Activated CD4-positive, alpha-beta T cell treated with anti-CD3 and anti-CD28 coated beads, Interleukin-2, amount 50 U/mL, for 48 hours (primary cell): ENCODE data around the gene FMN1.

ENCODE experiments used
- DNase-seq, 2 experiments: peaks; one replicate each; pipeline ENCODE4 v3.0.0-alpha.2; 2020

Gene FMN1

DNA sequence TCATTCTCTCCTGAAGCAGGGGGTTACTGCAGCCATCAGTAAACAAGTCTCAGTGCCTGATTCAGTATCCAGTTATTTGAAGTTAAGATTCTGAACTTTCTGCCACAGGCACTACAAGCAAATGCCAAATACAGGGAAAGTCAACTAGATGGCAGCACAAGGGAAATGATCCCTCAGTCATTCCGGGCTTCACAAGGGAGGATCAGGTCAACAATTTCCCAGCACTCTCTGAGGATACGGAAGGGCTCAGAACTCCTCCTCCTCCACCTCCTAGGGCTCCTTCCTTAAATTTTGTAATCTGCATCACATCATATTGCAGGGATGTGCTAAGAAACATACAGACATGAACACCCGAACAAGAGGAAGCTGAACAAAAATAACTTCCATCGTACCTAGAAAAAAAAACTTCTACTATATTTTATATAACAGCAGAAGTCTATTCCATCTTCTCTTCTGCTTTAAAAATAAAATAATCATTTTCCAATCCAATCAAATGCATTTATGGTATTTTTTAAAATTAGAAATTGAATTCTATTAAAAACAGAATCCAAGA lies 187.1 kb downstream of the FMN1 start:
- DNase-seq: no peak

DNA sequence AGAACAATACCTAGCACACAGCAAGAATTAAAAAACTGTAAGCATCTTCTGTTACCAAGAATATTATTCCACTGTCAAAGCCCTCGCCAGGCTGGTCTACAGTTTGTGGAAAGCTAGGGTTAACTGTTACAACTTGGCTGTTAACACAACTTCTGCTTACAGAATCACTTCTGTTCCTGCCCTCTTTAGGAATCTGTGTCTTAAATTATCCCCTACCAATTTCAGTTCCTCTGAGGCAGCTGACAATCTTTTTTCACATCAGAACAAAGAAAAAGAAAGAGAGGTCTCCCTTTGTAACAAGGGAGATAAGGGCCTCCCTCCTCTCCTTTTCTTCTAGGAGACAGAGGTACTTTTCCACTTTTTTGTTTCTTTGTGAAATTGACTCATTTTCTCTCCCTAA lies 188.9 kb downstream of the FMN1 start:
- DNase-seq: no peak

DNA sequence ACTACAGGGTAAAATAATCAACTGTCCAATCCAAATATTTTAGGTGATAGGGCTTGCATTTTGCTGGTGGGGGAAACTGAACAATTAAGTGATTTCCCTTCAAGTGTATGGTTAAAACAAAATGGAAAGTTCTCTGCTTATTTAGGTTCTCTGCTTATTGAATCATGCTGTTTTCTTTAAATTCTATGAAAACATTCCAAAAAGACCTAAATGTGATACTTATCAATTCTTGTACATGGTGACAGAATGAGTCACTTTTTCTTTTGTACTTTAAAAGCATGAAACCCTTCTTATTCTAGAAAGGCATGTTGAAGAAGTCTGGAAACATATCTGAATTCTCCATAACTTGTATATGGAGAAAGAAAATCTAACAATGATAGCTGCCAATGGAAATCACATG lies 192.6 kb downstream of the FMN1 start:
- DNase-seq: no peak

DNA sequence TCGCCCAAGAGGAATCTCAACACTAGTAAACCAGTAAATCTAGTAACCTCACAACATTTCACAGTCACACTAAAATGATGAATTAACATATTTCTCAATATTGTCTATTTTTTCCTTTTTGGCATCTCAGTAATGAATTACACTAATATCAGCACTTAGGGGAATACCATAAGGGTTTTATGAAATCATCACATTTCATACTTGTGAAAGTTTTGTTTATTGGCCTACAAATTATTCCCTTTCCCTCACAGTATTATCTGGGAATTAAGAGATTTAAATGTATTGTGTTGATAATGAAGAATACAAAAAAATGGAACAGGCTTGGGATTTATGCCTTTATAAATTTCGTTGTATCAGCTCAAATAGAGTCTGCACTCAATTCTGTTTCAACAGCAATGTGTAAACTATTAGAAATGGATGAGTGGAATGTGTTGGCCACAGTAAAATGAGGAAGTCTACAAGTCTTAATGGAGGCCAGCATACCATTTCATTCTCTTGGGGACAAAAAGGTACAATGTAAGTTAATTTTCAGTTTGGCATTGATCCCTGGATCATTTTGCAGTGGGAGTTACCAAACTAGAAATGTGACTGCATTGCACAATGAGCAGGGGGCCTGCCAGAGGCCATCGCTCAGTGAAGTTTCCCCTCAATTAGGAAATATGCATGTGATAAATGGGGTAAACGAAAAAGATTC lies 195.4 kb downstream of the FMN1 start:
- no peak for DNase-seq

DNA sequence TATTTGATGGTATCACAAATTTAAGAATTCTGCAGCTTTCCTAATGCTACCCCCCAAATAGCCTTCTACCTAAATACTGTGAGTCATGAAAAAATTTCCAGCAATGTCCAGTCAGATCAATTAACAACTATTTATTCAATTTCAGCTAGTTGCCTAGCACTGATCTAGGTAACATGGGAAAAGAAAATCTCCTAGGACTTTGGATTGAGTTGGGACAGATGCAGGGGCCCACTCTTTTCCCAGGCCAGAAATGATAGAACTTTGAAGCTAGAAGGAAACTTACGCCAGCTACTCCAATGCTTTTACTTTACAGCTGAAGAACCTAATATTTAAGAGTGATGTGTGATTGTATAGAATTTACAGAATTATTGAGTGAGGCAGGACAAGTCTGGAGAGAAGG lies 196.3 kb downstream of the FMN1 start:
- DNase-seq: no peak

DNA sequence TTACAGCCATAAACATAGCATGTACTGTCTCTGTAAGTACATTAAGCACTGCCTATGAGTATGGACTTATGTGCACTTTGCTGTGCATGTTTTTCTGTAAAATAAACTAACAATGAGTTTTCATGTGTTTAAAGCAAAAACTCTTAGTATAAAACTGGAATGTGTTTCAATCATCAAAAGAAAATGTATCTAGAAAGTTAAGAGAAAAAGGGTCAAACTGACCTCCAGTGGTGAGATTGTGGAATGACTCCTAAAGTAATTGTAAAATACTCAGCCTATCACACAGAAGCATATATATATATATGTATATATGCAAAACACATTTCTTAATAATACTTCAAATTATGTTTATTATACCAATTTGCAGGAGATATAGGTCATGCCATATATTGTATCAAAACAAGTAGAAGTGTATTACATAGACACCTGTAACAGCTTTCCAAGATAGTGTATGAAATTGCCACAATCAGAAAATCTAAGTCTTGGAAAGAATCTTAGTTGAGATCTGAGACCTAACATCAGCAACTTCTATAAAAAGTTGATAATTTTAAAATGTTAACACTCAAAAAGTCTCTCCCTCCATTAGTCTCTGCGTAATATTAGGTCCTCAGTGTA lies 199.6 kb downstream of the FMN1 start:
- no peak for DNase-seq

DNA sequence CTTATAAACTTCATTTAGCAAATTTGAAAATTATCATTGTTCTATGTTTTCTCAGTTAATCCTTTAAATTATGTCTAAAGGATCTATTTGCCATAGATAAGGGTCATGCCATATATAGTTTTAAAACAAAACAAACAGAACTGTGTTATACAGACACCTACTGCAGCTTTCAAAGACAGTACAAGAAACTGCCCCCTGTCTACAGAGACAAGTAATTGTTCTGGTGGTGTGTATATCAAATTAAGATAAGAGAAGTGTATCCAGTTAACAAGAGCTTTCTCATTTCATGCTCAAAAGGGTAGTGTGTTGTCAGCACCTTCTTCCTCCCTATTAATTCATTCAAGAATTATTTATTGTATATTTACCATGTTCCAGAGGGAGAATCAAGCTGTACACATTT lies 201.2 kb downstream of the FMN1 start:
- DNase-seq: no peak

DNA sequence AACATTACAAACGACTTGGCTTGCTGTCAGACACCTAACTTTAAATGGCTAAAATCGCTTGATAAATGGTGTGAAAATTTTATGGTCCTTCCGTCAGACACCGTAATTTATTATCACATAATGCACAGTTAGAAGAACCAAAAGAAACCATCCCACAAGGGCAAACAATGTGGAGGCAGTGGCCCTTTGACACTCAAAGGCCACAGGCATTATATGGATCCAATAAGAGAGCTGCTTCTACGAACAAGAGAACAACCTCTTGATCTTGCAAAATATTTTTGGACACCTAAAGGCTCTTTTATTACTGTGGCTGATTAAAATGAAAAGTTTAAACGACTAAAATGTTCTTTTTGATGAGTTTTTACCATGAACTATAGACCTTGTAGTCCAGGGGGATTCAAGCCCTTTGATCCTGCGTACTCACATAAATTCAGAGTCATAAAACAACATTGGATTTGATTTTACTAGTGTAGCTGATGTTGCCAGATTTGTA lies 202.8 kb downstream of the FMN1 start:
- DNase-seq: no peak

DNA sequence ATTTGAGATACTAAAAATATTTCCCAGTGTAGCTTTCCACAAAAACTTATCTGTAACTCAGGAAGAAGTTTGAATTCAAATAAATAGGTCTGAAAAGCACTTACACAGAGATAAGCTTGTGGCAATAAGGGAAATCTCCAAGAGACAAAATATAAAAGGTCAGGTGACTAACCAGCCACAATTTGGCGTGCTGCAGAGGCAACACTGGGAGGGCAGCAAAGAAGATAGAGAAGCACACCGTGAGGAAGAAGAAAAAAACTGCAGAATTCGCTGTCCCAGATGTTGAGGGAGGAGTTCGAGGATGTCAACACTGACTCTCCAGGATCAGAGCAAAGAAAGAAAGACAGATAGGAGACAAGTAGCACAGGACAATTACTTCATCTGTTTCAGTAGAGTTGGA lies 204.4 kb downstream of the FMN1 start:
- DNase-seq: no peak

DNA sequence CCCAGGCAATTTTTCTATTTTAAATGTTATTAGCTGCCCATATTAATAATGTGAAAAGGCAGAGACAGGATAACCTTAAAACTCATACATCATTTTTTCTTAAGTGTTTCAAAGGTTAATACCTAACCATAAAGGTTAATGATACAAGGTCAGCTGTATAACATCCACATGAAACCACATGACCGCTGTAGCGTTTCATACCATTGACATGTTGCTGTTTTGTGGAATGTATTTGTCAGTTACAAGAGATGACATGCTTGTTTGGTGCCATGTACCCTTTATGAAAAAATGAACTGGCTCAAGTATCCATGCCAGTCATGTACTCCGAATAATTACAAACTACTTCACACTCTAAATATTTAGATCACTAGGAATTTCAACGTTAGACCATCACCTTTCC lies 207.4 kb downstream of the FMN1 start:
- DNase-seq: no peak

DNA sequence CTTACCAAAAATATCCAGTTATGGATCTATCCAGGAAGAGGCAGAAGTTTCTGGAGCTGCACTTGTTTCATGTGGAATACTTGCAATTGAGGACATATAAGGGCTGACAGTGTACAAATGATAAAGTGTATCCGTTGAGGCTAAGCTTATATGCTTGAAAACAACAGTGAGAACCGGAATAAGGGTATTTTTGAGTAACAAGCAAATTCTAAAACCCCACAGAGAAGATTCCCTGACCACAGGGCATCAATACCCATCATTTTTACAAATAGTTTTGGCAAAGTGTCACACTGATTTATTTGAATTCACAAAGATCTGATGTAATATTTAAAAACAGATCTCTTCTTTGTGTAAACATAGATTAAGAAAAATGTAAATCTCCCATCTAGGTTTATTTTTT lies 208.4 kb downstream of the FMN1 start:
- no peak for DNase-seq

DNA sequence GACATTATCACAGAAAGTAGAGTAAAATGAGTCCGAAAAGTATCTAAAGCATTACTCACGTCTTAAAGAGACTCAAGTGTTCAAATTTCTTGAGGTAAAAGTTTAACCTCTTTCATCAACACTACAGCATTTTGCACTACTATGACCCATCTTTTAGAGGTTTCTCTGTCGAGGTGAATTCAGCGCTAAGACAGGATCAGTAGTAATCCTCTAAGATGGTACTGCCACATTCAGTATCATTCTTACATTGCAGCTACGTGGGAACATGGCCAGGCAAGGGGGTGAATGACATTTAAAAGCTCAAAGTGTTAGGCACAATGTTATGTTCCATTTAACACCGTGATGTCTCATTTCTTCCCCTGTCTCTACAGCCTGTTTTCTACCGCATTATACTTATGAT lies 210.8 kb downstream of the FMN1 start:
- DNase-seq: no peak

DNA sequence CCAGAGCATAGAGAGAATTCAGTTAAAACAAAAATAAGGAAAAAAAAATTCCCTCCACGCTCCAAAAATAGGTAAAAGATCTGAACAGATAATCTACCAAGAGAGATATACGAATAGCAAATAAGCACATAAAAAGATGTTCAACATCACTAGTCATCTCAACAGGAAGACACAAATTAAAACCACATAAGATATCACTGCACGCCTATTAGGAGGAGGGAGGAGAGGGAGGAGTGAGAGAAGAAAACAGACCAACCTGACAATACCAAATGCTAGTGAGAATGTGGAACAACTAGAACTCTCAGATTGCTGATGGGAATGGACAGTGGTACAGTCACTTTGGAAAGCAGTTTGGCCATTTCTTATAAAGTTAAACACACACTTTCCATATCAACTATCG lies 212.5 kb downstream of the FMN1 start:
- no peak for DNase-seq

DNA sequence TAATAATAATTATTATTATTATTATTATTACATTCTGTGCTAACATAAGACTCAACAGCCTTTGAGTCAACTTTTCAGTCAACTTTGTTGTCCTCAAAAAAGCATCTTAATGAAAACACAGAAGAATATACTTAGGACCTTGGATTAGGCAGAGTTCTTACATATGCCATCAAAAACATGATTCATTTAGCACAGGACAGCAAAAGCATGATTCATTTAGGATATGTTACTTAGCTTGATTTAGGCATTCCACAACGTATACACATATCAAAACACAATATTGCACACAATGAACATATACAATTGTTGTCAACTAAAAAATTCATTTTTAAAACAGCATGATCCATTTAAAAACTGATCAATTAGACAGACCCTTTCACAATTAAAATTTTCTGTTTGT lies 213.0 kb downstream of the FMN1 start:
- DNase-seq: no peak

DNA sequence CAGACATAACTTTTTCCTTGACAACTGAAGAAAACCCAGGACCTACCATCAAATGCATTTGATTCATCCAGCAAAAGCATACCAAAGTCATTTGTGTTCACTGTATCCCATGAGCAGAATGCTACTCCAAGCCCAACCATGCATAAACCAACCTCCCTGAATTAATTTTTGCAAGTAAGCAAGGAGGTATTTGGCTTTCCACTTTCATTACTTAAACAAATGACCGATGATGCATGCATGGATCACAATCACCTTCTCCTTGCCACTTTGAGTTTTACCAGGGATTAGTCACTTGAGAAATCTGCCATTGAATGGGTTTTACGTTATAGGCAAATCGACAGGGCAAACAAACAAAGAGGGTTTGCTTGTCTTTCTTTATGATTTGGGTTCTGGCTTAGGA lies 214.8 kb downstream of the FMN1 start:
- no peak for DNase-seq

DNA sequence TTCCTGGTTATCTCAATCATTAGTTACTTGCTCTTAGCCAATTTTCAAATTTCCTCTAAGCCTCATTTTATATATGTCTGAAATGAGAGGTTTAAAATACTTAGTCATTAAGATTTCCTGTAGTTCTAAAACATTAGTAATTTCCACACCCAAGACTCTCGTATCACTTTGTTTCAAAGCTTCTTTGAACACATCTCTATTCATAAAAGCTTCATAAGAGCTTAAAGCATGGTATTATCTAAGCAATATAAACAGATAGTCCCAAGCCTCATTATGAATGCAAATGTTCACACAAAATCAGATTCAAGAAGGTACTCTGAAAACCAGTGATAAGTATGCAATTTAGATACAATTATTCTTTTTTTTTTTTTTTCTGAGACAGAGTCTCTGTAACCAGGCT lies 217.0 kb downstream of the FMN1 start:
- DNase-seq: no peak

DNA sequence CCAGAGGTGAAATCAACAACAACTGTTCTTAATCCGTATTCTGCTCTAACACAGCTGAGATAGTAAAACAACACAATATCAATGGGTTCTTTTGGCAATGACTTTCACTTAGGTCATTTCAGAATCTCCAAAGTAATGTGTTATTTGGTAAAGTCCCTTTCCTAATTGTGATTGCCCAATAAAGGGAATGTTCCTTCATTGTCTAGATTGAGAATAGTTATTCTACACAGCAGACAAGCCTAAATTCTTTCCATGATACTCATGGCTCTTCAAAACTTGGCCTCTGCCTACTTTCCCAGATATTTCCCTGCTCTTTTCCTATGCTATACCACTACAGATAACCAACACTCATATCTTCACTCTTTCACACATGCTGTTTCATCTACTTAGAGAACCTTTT lies 219.8 kb downstream of the FMN1 start:
- DNase-seq: no peak

DNA sequence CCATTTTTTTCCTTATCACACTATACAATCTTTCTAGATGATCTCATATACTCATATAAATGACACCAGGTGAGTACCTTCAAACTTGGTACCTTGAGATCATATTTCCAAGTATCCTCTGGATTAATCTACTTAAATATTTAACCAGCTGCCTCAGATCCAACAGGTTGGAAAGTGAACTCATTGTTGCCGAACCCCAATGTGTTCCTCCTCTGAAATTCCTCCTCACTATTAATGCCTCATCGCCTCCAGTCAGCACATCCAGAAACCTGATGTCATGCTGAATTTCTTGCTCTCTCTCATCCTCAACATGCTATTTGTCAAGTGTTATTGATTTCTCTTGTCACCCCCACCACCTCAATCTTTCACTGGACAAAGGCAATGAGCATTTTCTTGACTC lies 221.8 kb downstream of the FMN1 start:
- no peak for DNase-seq

DNA sequence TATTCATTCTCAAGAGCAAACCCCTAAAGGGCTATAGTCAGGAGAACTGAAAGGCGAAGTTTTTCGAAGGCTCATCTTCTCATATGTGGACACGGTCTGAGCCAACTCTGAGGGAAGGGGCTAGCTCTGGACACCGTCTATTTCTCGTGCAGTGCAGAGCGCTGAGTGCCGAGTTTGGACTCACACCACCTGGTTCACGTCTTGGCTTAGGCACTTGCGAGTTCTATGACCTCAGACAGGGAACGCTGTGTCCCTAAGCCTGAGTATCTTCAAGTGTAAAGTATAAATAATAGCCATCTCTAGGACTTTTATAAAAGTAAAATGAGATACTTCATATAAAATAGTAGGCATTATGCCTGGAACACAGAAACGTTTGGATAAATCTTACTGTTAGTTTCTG lies 223.7 kb downstream of the FMN1 start:
- no peak for DNase-seq

DNA sequence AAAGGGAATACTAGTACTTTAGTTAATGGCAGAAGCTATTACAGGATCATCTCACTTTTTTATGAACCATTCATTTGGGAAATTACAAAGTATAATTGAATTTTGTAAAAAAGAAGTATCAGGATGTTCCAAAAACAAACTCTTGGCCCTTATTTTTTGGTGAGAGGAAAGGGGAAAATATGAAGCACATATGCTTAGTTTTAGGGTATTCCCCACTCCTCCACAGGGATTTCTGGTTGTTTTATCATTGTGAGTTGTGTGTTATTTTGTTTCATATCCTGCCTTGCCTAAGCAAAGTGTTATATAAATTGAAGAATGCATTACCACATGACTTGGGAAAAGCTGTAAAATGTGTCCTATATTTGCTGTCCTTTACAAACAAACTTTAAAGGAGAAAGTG lies 227.0 kb downstream of the FMN1 start:
- DNase-seq: no peak

DNA sequence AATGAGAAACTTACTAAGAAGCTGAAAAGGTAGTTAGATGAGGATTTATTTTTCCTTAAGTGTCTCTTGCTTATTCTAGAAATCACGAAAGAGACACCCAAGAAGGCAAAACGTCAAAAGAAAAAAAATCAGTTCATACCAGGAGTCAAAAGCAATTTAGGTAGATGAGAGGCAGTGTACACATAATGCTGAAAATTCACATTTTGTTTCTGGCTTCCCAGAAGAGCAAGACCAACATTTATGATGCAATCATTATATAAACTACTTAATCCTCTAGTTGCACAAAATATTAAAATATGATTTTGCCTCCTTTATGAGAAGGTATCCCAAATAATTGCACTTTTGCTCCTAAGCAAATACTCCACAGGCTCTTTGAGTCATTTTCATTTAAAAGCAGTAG lies 228.0 kb downstream of the FMN1 start:
- DNase-seq: no peak

DNA sequence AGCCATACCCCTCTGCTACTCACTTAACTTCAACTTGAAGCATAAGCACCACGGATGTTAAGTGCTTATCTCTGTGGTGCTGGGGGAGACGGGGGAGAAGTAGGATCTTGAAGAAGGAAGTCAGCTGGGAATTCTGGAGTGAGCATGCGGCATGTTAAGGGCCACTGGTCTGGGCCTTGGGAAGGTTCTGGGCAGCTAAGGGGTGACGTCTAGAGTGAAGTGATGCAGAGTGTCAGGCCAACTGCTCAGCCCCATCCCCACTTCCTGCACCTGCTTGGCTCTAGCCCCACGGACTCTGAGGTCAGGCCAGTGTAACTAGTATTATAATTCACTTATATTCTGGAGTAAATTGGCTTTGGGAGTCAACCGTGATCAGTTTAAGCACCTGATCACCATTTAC lies 228.6 kb downstream of the FMN1 start:
- DNase-seq: no peak

DNA sequence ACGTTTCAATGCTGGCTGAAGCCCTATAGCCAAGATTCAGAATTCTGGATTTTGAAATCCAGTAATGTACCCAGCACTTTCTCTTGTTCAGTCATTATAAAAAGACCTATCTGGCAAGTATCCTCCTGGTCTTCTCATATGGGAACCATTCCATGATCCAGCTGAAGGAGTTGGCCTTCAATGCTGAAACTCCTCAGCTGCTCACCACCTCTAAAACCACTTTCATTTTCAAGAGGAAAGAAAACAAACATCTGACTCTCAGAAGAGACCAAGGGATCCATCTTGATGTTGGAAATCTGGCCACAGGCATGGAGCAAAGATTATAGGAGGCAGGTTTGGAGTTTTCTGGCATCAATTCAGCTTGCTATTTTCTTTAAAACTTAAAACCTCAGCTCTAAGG lies 235.4 kb downstream of the FMN1 start:
- no peak for DNase-seq

DNA sequence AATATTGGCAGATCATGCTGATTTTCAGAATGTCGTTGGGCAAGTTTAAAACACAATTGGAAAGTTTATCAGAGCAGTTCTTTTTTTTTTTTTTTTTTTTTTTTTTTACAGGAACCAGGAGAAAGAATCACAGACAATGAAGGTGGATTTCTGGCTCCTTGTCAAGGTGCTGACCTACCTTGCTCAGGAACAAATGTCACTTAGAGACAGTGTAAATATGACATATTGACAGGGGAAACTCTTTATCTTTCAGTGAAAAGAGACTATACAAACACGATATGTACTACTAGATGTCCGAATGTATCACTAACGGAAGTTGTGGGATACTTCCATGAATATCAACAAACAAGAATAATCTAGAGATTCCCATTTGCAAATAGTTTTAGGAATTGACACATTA lies 237.3 kb downstream of the FMN1 start:
- no peak for DNase-seq

DNA sequence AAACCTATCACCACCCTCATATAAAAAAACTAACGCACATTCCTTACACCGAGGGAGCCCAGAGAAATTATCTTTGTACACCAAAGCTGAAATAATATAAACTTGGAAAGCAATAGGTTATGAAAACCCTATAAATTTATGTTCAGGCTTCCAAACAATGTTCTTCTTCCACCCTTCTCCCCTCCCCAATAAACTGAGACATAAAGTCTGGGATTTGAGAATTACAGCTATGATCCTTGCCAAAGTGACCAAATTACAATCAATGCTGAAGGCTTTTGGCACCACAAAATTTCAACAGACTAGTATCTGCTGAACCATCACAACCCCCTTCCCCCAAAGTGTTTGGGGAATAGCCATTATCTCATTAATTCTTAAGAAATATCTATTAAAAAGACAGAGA lies 237.8 kb downstream of the FMN1 start:
- no peak for DNase-seq
